Measurements from ENCODE around the gene THUMPD2. TPM values are rescaled to one million over a fixed set of nuclear protein-coding genes. Genes with fewer than 3 reads are reported as not detected.

Gene THUMPD2
- total RNA-seq: 8.1 and 10.8 TPM in 2 replicates

- peak within 1 kb of the TSS; percentile 84 for H3K4me3 ChIP-seq (ENCODE audit: low read depth, low read length)
- peak; percentile 56 for DNase-seq (ENCODE audit: low read depth)
- TF ChIP-seq CTCF (IDR thresholded peaks at IDR 0.05; ENCODE audit: insufficient read depth, low read depth, low read length): no peak
Measured at GRCh38 chr2:39778775-39779340, at the start of gene THUMPD2. THUMPD2 (minus strand) TSS chr2:39779258; CDS start chr2:39779239, 19 bp downstream.

- no peak for DNase-seq (ENCODE audit: low read depth)
- TF ChIP-seq CTCF (IDR thresholded peaks at IDR 0.05; ENCODE audit: insufficient read depth, low read depth, low read length): no peak
- H3K4me3 ChIP-seq (ENCODE audit: low read depth, low read length): no peak overlapping the region
Measured at GRCh38 chr2:39821871-39822270, 42.8 kb upstream of the THUMPD2 start.

- DNase-seq (ENCODE audit: low read depth): no peak
- no peak overlapping the region for H3K4me3 ChIP-seq (ENCODE audit: low read depth, low read length)
- no peak for TF ChIP-seq CTCF (IDR thresholded peaks at IDR 0.05; ENCODE audit: insufficient read depth, low read depth, low read length)
Measured at GRCh38 chr2:39816845-39817244, 37.8 kb upstream of the THUMPD2 start.

- DNase-seq (ENCODE audit: low read depth): no peak
- no peak for TF ChIP-seq CTCF (IDR thresholded peaks at IDR 0.05; ENCODE audit: insufficient read depth, low read depth, low read length)
- no peak overlapping the region for H3K4me3 ChIP-seq (ENCODE audit: low read depth, low read length)
Measured at GRCh38 chr2:39816428-39816827, 37.4 kb upstream of the THUMPD2 start.

- peak; percentile 10 for DNase-seq (ENCODE audit: low read depth)
- no peak for TF ChIP-seq CTCF (IDR thresholded peaks at IDR 0.05; ENCODE audit: insufficient read depth, low read depth, low read length)
- no peak overlapping the region for H3K4me3 ChIP-seq (ENCODE audit: low read depth, low read length)
Measured at GRCh38 chr2:39805936-39806608, 27.0 kb upstream of the THUMPD2 start.

- no peak for DNase-seq (ENCODE audit: low read depth)
- no peak overlapping the region for H3K4me3 ChIP-seq (ENCODE audit: low read depth, low read length)
- TF ChIP-seq CTCF (IDR thresholded peaks at IDR 0.05; ENCODE audit: insufficient read depth, low read depth, low read length): no peak
Measured at GRCh38 chr2:39803839-39804238, 24.8 kb upstream of the THUMPD2 start.

All from fibroblast of villous mesenchyme (primary cell).